Measurements from ENCODE around the gene SRRM1. TPM values are rescaled to one million over a fixed set of nuclear protein-coding genes. Genes with fewer than 3 reads are reported as not detected.
A peak's percentile ranks its signal among the peaks of the same experiment; 100 is the strongest.

The SRRM1 gene
- total RNA-seq (100 to 1,000 TPM; 209 to 230 TPM), polyA plus RNA-seq (100 to 1,000 TPM in 1 of 2 donors, 10 to 100 TPM in 1; 73.8 to 229 TPM)

- peak; percentile 98 to 100 (median 100) for DNase-seq
Measured at GRCh38 chr1:24642481-24643362, at the start of gene SRRM1. TSS of gene SRRM1 (plus strand) at chr1:24643302. CDS start at chr1:24643327, 25 bp downstream.

GRCh38 chr1:24594328-24594598 is 48.8 kb upstream of the SRRM1 start:
- H3K9me3 Mint-ChIP-seq, result no peaks in the 10 kb centered on the region
- Histone ChIP-seq H3K4me1 (ENCODE audit: insufficient read depth, low read length) (no peaks in the 10 kb centered on the region), H3K36me3 (ENCODE audit: insufficient read depth, low read length) (no peaks in the 10 kb centered on the region), H3K27ac (ENCODE audit: low read depth, low read length) (no peak overlapping the region), H3K9me3 (ENCODE audit: control insufficient read depth in 1 of 2, low read length in 2 of 2) (no peaks in the 10 kb centered on the region), H3K4me3 (ENCODE audit: low read length in 2 of 2) (no peak overlapping the region), H3K27me3 (ENCODE audit: insufficient read depth, low read length) (no peaks in the 10 kb centered on the region)
- peaks cover 9 to 10% of the 10 kb centered on the region in 2 donors for H3K27me3 Mint-ChIP-seq
- intact Hi-C loops (cut with micrococcal nuclease), result no loop called here
- no peak for DNase-seq
- CTCF ChIA-PET (ENCODE audit: partially characterized antibody), result no interaction called here
- POLR2A ChIA-PET (ENCODE audit: partially characterized antibody), result no interaction called here
- no peak overlapping the region for H3K27ac Mint-ChIP-seq
- peaks cover 0 to 1% (median 0%) of the 10 kb centered on the region in 4 donors for H3K4me1 Mint-ChIP-seq
- H3K36me3 Mint-ChIP-seq, result no peaks in the 10 kb centered on the region
- no peak overlapping the region for H3K4me3 Mint-ChIP-seq

More at GRCh38 chr1:24642481-24643362, at the start of gene SRRM1:
- Histone ChIP-seq H3K36me3 (ENCODE audit: insufficient read depth, low read length) (peaks cover 25% of the 10 kb centered on the region), H3K4me3 (ENCODE audit: low read length in 2 of 2) (peak within 1 kb of the TSS; percentile 47 to 98), H3K9me3 (ENCODE audit: control insufficient read depth in 1 of 2, low read length in 2 of 2) (no peaks in the 10 kb centered on the region), H3K27me3 (ENCODE audit: insufficient read depth, low read length) (no peaks in the 10 kb centered on the region), H3K4me1 (ENCODE audit: insufficient read depth, low read length) (peaks cover 32% of the 10 kb centered on the region), H3K27ac (ENCODE audit: low read depth, low read length) (peak within 1 kb of the TSS; percentile 99)
- H3K36me3 Mint-ChIP-seq, result peaks cover 17 to 47% of the 10 kb centered on the region in 2 donors
- peak within 1 kb of the TSS; percentile 97 to 100 (median 100) for H3K27ac Mint-ChIP-seq
- ChIA-PET CTCF (ENCODE audit: partially characterized antibody) (interaction anchor here (1.0 to 1.7 kb wide), 5 partner anchors 56 to 443 kb away, joined by 3 to 8 read pairs (median 4); partner anchors contain the start of gene NIPAL3), POLR2A (ENCODE audit: partially characterized antibody) (interaction anchor here (0.6 to 2.3 kb wide), 19 partner anchors 12 to 1690 kb away, joined by 3 to 20 read pairs (median 5); partner anchors contain the start of genes CLIC4, NIPAL3, RCAN3 and RUNX3)
- H3K4me3 Mint-ChIP-seq, result peak within 1 kb of the TSS; percentile 94 to 98 (median 96)
- intact Hi-C loops (cut with micrococcal nuclease), result loop anchor here (1.0 to 10.0 kb wide), 7 partner anchors 103 to 1275 kb away; partner anchors contain the start of genes CLIC4, IFNLR1, NIPAL3 and RCAN3
- no peaks in the 10 kb centered on the region for H3K27me3 Mint-ChIP-seq
- H3K4me1 Mint-ChIP-seq, result peaks cover 15 to 61% (median 42%) of the 10 kb centered on the region in 4 donors
- H3K9me3 Mint-ChIP-seq, result peaks cover 0 to 5% (median 0%) of the 10 kb centered on the region in 8 donors

GRCh38 chr1:24596401-24596880 is 46.7 kb upstream of the SRRM1 start:
- Mint-ChIP-seq H3K4me1 (peaks cover 0 to 1% (median 0%) of the 10 kb centered on the region in 4 donors), H3K36me3 (no peaks in the 10 kb centered on the region), H3K27me3 (peaks cover 9 to 11% of the 10 kb centered on the region in 2 donors), H3K9me3 (no peaks in the 10 kb centered on the region), H3K27ac (no peak overlapping the region), H3K4me3 (no peak overlapping the region)
- DNase-seq, result no peak
- intact Hi-C loops (cut with micrococcal nuclease), result no loop called here
- ChIA-PET CTCF (ENCODE audit: partially characterized antibody) (interaction anchor here (1.0 to 1.8 kb wide), 3 partner anchors 9 to 446 kb away, joined by 3 to 12 read pairs (median 3); no protein-coding TSS in a partner anchor), POLR2A (ENCODE audit: partially characterized antibody) (no interaction called here)
- no peaks in the 10 kb centered on the region for H3K27me3 ChIP-seq (ENCODE audit: insufficient read depth, low read length)
- no peak overlapping the region for H3K27ac ChIP-seq (ENCODE audit: low read depth, low read length)
- H3K4me1 ChIP-seq (ENCODE audit: insufficient read depth, low read length), result no peaks in the 10 kb centered on the region
- H3K9me3 ChIP-seq (ENCODE audit: control insufficient read depth in 1 of 2, low read length in 2 of 2), result no peaks in the 10 kb centered on the region
- no peak overlapping the region for H3K4me3 ChIP-seq (ENCODE audit: low read length in 2 of 2)
- no peaks in the 10 kb centered on the region for H3K36me3 ChIP-seq (ENCODE audit: insufficient read depth, low read length)

GRCh38 chr1:24599265-24599664 is 43.8 kb upstream of the SRRM1 start:
- Histone ChIP-seq H3K36me3 (ENCODE audit: insufficient read depth, low read length) (no peaks in the 10 kb centered on the region), H3K27me3 (ENCODE audit: insufficient read depth, low read length) (no peaks in the 10 kb centered on the region), H3K9me3 (ENCODE audit: control insufficient read depth in 1 of 2, low read length in 2 of 2) (no peaks in the 10 kb centered on the region), H3K4me3 (ENCODE audit: low read length in 2 of 2) (no peak overlapping the region), H3K4me1 (ENCODE audit: insufficient read depth, low read length) (no peaks in the 10 kb centered on the region), H3K27ac (ENCODE audit: low read depth, low read length) (no peak overlapping the region)
- no peak overlapping the region for H3K4me3 Mint-ChIP-seq
- no peaks in the 10 kb centered on the region for H3K36me3 Mint-ChIP-seq
- DNase-seq, result no peak
- H3K9me3 Mint-ChIP-seq, result no peaks in the 10 kb centered on the region
- CTCF ChIA-PET (ENCODE audit: partially characterized antibody), result interaction anchor here (0.7 kb wide), 1 partner anchor 12 kb away, joined by 3 read pairs; no protein-coding TSS in a partner anchor
- H3K27me3 Mint-ChIP-seq, result peaks cover 9% of the 10 kb centered on the region in 2 donors
- intact Hi-C loops (cut with micrococcal nuclease), result no loop called here
- POLR2A ChIA-PET (ENCODE audit: partially characterized antibody), result no interaction called here
- peaks cover 0 to 1% (median 0%) of the 10 kb centered on the region in 4 donors for H3K4me1 Mint-ChIP-seq
- no peak overlapping the region for H3K27ac Mint-ChIP-seq

GRCh38 chr1:24600551-24600950 is 42.6 kb upstream of the SRRM1 start:
- Histone ChIP-seq H3K4me1 (ENCODE audit: insufficient read depth, low read length) (no peaks in the 10 kb centered on the region), H3K9me3 (ENCODE audit: control insufficient read depth in 1 of 2, low read length in 2 of 2) (no peaks in the 10 kb centered on the region), H3K4me3 (ENCODE audit: low read length in 2 of 2) (no peak overlapping the region), H3K27me3 (ENCODE audit: insufficient read depth, low read length) (no peaks in the 10 kb centered on the region), H3K36me3 (ENCODE audit: insufficient read depth, low read length) (no peaks in the 10 kb centered on the region), H3K27ac (ENCODE audit: low read depth, low read length) (no peak overlapping the region)
- Mint-ChIP-seq H3K9me3 (no peaks in the 10 kb centered on the region), H3K4me1 (peaks cover 0 to 1% (median 0%) of the 10 kb centered on the region in 4 donors), H3K4me3 (no peak overlapping the region), H3K36me3 (no peaks in the 10 kb centered on the region), H3K27ac (no peak overlapping the region), H3K27me3 (peaks cover 1 to 5% of the 10 kb centered on the region in 2 donors)
- CTCF ChIA-PET (ENCODE audit: partially characterized antibody), result no interaction called here
- POLR2A ChIA-PET (ENCODE audit: partially characterized antibody), result no interaction called here
- intact Hi-C loops (cut with micrococcal nuclease), result no loop called here
- DNase-seq, result no peak

- ChIA-PET POLR2A (ENCODE audit: partially characterized antibody) (no interaction called here), CTCF (ENCODE audit: partially characterized antibody) (interaction anchor here (2.0 kb wide), 1 partner anchor 18 kb away, joined by 4 read pairs; no protein-coding TSS in a partner anchor)
Measured at GRCh38 chr1:24605534-24606295, 37.4 kb upstream of the SRRM1 start.

GRCh38 chr1:24606296-24606605 is 36.9 kb upstream of the SRRM1 start:
- no peak for DNase-seq
- H3K4me3 Mint-ChIP-seq, result no peak overlapping the region
- H3K36me3 Mint-ChIP-seq, result no peaks in the 10 kb centered on the region
- H3K27ac Mint-ChIP-seq, result no peak overlapping the region
- H3K27ac ChIP-seq (ENCODE audit: low read depth, low read length), result no peak overlapping the region
- no peaks in the 10 kb centered on the region for H3K36me3 ChIP-seq (ENCODE audit: insufficient read depth, low read length)
- CTCF ChIA-PET (ENCODE audit: partially characterized antibody), result interaction anchor here (2.0 kb wide), 1 partner anchor 19 kb away, joined by 4 read pairs; no protein-coding TSS in a partner anchor
- no peaks in the 10 kb centered on the region for H3K27me3 ChIP-seq (ENCODE audit: insufficient read depth, low read length)
- POLR2A ChIA-PET (ENCODE audit: partially characterized antibody), result no interaction called here
- peaks cover 3 to 4% of the 10 kb centered on the region in 2 donors for H3K27me3 Mint-ChIP-seq
- H3K4me1 Mint-ChIP-seq, result no peaks in the 10 kb centered on the region
- no peaks in the 10 kb centered on the region for H3K9me3 ChIP-seq (ENCODE audit: control insufficient read depth in 1 of 2, low read length in 2 of 2)
- no peaks in the 10 kb centered on the region for H3K9me3 Mint-ChIP-seq
- intact Hi-C loops (cut with micrococcal nuclease), result no loop called here
- no peaks in the 10 kb centered on the region for H3K4me1 ChIP-seq (ENCODE audit: insufficient read depth, low read length)
- no peak overlapping the region for H3K4me3 ChIP-seq (ENCODE audit: low read length in 2 of 2)

More at GRCh38 chr1:24605534-24606295, 37.4 kb upstream of the SRRM1 start:
- Mint-ChIP-seq H3K4me3 (no peak overlapping the region), H3K4me1 (no peaks in the 10 kb centered on the region), H3K9me3 (no peaks in the 10 kb centered on the region), H3K27ac (no peak overlapping the region), H3K36me3 (no peaks in the 10 kb centered on the region), H3K27me3 (peaks cover 2 to 3% of the 10 kb centered on the region in 2 donors)
- intact Hi-C loops (cut with micrococcal nuclease), result no loop called here
- H3K4me3 ChIP-seq (ENCODE audit: low read length in 2 of 2), result no peak overlapping the region
- no peaks in the 10 kb centered on the region for H3K9me3 ChIP-seq (ENCODE audit: control insufficient read depth in 1 of 2, low read length in 2 of 2)
- no peak for DNase-seq
- H3K27me3 ChIP-seq (ENCODE audit: insufficient read depth, low read length), result no peaks in the 10 kb centered on the region
- no peaks in the 10 kb centered on the region for H3K4me1 ChIP-seq (ENCODE audit: insufficient read depth, low read length)
- no peaks in the 10 kb centered on the region for H3K36me3 ChIP-seq (ENCODE audit: insufficient read depth, low read length)
- H3K27ac ChIP-seq (ENCODE audit: low read depth, low read length), result no peak overlapping the region
